SK-N-SH treated with all-trans-retinoic acid at 6 μM for 48 hours (cell line): ENCODE measurements around the gene KSR2.

Source experiments
- ATAC-seq: fragments of 200-7000 bp; cut with Tn5 transposase; 3 replicates; pipeline ENCODE4 v1.9.1; 2020; ENCODE audit warnings: mild to moderate bottlenecking, moderate library complexity
- ARNTL ChIP-seq: fragments of 450-650 bp; formaldehyde crosslinking; IDR thresholded peaks from 2 replicates; pipeline ENCODE4 v1.5.0; 2020; ENCODE audit warnings: low read depth, mild to moderate bottlenecking, moderate library complexity, borderline replicate concordance
- BACH2 ChIP-seq: fragments of 250-450 bp; sonication (Bioruptor Pico); IDR thresholded peaks from 2 replicates; pipeline ENCODE4 v1.9.0; 2021; ENCODE audit warnings: mild to moderate bottlenecking, borderline replicate concordance
- CSDC2 ChIP-seq: fragments of 250-450 bp; sonication (Bioruptor Pico); IDR thresholded peaks from 2 replicates; pipeline ENCODE4 v1.5.0; 2020; ENCODE audit warnings: mild to moderate bottlenecking, moderate library complexity
- ESRRG ChIP-seq: fragments of 250-450 bp; sonication (Bioruptor Pico); IDR thresholded peaks from 2 replicates; pipeline ENCODE4 v1.6.1; 2021; ENCODE audit warnings: mild to moderate bottlenecking
- GLIS3 ChIP-seq: fragments of 250-450 bp; sonication (Bioruptor Pico); IDR thresholded peaks from 2 replicates; pipeline ENCODE4 v1.5.0; 2020; ENCODE audit warnings: mild to moderate bottlenecking, moderate library complexity
- ISL1 ChIP-seq: fragments of 250-450 bp; sonication (Bioruptor Pico); IDR thresholded peaks from 2 replicates; pipeline ENCODE4 v2.1.2; 2022; ENCODE audit warnings: mild to moderate bottlenecking, moderate library complexity
- OSR1 ChIP-seq: fragments of 250-450 bp; sonication (Bioruptor Pico); IDR thresholded peaks from 2 replicates; pipeline ENCODE4 v1.8.0; 2022; ENCODE audit warnings: moderate library complexity, mild to moderate bottlenecking, inconsistent platforms
- PATZ1 ChIP-seq: fragments of 250-450 bp; sonication (Bioruptor Pico); IDR thresholded peaks from 2 replicates; pipeline ENCODE4 v1.8.0; 2020; ENCODE audit warnings: mild to moderate bottlenecking, moderate library complexity, borderline replicate concordance
- POU6F1 ChIP-seq: fragments of 250-450 bp; sonication (Bioruptor Pico); IDR thresholded peaks from 2 replicates; pipeline ENCODE4 v1.8.0; 2021; ENCODE audit warnings: low read depth, mild to moderate bottlenecking, moderate library complexity, borderline replicate concordance
- PPARA ChIP-seq: fragments of 250-450 bp; sonication (Bioruptor Pico); IDR thresholded peaks from 2 replicates; pipeline ENCODE4 v1.5.0; 2020; ENCODE audit warnings: mild to moderate bottlenecking, borderline replicate concordance
- RARB ChIP-seq: fragments of 250-450 bp; sonication (Bioruptor Pico); IDR thresholded peaks from 2 replicates; pipeline ENCODE4 v1.8.0; 2021; ENCODE audit warnings: mild to moderate bottlenecking, moderate library complexity
- SNAI2 ChIP-seq: fragments of 250-450 bp; sonication (Bioruptor Pico); IDR thresholded peaks from 2 replicates; pipeline ENCODE4 v1.5.0; 2020; ENCODE audit warnings: mild to moderate bottlenecking, moderate library complexity
- TOX ChIP-seq: fragments of 250-450 bp; sonication (Bioruptor Pico); IDR thresholded peaks from 2 replicates; pipeline ENCODE4 v1.8.0; 2021; ENCODE audit warnings: mild to moderate bottlenecking, moderate library complexity, borderline replicate concordance
- ZC3H10 ChIP-seq: fragments of 250-450 bp; sonication (Bioruptor Pico); IDR thresholded peaks from 2 replicates; pipeline ENCODE4 v1.5.1; 2021; ENCODE audit warnings: mild to moderate bottlenecking, moderate library complexity
- ZFP30 ChIP-seq: fragments of 450-650 bp; formaldehyde crosslinking; IDR thresholded peaks from 2 replicates; pipeline ENCODE4 v1.5.0; 2022; ENCODE audit warnings: mild to moderate bottlenecking, moderate library complexity
- ZNF565 ChIP-seq: fragments of 450-650 bp; formaldehyde crosslinking; conservative IDR thresholded peaks from 2 replicates; pipeline ENCODE4 v1.5.0; 2020; ENCODE audit warnings: low read depth, mild to moderate bottlenecking, moderate library complexity
- ZNF70 ChIP-seq: fragments of 450-650 bp; formaldehyde crosslinking; IDR thresholded peaks from 2 replicates; pipeline ENCODE4 v1.5.0; 2020; ENCODE audit warnings: mild to moderate bottlenecking, moderate library complexity
- ZNF8 ChIP-seq: fragments of 450-650 bp; formaldehyde crosslinking; IDR thresholded peaks from 2 replicates; pipeline ENCODE4 v1.5.0; 2020; ENCODE audit warnings: mild to moderate bottlenecking, moderate library complexity
- TF ChIP-seq, protein P1 (sequence below): fragments of 250-450 bp; sonication (Bioruptor Pico); IDR thresholded peaks from 2 replicates; pipeline ENCODE4 v1.5.1; 2021; ENCODE audit warnings: mild to moderate bottlenecking, moderate library complexity
- TF ChIP-seq, protein P2 (sequence below): fragments of 250-450 bp; sonication (Bioruptor Pico); IDR thresholded peaks from 2 replicates; pipeline ENCODE4 v1.5.1; 2020; ENCODE audit warnings: low read depth, mild to moderate bottlenecking, moderate library complexity

Gene KSR2

DNA sequence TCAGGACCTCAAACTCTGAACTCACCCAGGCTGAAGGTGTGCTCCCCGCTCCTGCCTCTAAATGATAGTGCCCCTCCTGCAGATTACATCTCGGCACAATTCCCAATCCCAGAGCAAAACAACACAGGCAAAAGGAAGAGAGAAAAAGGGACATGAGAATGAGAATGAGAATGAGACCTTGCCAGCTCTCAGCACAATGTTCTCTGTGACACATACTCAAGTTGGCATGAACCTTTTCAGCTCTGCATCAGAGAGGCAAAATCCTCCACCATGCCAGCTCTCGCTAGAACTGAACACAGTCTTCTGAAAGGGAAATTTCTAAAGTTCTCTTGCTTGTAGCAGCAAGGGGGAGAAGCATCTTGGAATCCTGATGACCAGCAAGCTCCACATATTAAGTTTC is 84.6 kb downstream of the KSR2 start:
- ATAC-seq: no peak
- TF ChIP-seq GLIS3: no peak
- no peak for TF ChIP-seq ZFP30 (CRISPR knock-in tag)
- TF ChIP-seq, protein P1, sequence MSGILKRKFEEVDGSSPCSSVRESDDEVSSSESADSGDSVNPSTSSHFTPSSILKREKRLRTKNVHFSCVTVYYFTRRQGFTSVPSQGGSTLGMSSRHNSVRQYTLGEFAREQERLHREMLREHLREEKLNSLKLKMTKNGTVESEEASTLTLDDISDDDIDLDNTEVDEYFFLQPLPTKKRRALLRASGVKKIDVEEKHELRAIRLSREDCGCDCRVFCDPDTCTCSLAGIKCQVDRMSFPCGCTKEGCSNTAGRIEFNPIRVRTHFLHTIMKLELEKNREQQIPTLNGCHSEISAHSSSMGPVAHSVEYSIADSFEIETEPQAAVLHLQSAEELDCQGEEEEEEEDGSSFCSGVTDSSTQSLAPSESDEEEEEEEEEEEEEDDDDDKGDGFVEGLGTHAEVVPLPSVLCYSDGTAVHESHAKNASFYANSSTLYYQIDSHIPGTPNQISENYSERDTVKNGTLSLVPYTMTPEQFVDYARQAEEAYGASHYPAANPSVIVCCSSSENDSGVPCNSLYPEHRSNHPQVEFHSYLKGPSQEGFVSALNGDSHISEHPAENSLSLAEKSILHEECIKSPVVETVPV (CRISPR knock-in tag): no peak
- TF ChIP-seq OSR1: no peak
- no peak for TF ChIP-seq BACH2 (CRISPR knock-in tag)
- TF ChIP-seq ZNF8 (CRISPR knock-in tag): no peak
- TF ChIP-seq ZNF70 (CRISPR knock-in tag): no peak
- TF ChIP-seq, protein P2, sequence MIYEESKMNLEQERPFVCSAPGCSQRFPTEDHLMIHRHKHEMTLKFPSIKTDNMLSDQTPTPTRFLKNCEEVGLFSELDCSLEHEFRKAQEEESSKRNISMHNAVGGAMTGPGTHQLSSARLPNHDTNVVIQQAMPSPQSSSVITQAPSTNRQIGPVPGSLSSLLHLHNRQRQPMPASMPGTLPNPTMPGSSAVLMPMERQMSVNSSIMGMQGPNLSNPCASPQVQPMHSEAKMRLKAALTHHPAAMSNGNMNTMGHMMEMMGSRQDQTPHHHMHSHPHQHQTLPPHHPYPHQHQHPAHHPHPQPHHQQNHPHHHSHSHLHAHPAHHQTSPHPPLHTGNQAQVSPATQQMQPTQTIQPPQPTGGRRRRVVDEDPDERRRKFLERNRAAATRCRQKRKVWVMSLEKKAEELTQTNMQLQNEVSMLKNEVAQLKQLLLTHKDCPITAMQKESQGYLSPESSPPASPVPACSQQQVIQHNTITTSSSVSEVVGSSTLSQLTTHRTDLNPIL (CRISPR knock-in tag): no peak

- no peak for ATAC-seq
- TF ChIP-seq RARB (CRISPR knock-in tag): no peak
- no peak for TF ChIP-seq ISL1 (CRISPR knock-in tag)
- no peak for TF ChIP-seq ZNF565 (CRISPR knock-in tag)
- no peak for TF ChIP-seq ZC3H10 (CRISPR knock-in tag)
- no peak for TF ChIP-seq SNAI2 (CRISPR knock-in tag)
- no peak for TF ChIP-seq ESRRG (CRISPR knock-in tag)
- TF ChIP-seq ZNF70 (CRISPR knock-in tag): no peak
- no peak for TF ChIP-seq CSDC2 (CRISPR knock-in tag)
- no peak for TF ChIP-seq PATZ1 (CRISPR knock-in tag)
Observed at GRCh38 chr12:117882603-117883184, 86.1 kb downstream of the KSR2 start.

DNA sequence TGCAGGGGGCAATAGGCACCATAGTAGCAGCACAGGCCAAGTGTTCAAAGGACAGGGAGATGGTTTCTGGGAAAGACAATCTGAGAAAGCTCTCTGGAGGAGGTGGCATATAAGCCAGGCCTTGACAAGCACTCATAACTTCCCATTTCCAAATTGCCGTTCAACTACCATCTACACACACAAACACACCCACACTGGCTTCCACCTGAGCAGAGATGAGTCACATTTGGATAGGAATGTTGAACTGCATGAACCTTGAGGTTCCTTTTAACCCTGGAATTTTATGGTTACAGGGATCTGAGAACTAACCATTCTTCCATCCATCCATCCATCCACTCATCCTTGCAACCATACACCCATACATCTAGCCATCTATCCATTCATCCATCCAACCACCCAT is 86.6 kb downstream of the KSR2 start:
- TF ChIP-seq, protein P1 (CRISPR knock-in tag): no peak
- TF ChIP-seq TOX (CRISPR knock-in tag) (no peak), PPARA (CRISPR knock-in tag) (no peak), RARB (CRISPR knock-in tag) (no peak), SNAI2 (CRISPR knock-in tag) (no peak), GLIS3 (no peak), ZNF70 (CRISPR knock-in tag) (no peak), ZNF8 (CRISPR knock-in tag) (no peak)
- no peak for ATAC-seq

- no peak for TF ChIP-seq PATZ1 (CRISPR knock-in tag)
- no peak for TF ChIP-seq OSR1
- TF ChIP-seq CSDC2 (CRISPR knock-in tag): no peak
- no peak for TF ChIP-seq RARB (CRISPR knock-in tag)
- TF ChIP-seq POU6F1 (CRISPR knock-in tag): no peak
- no peak for TF ChIP-seq ARNTL
- ATAC-seq: no peak
Observed at GRCh38 chr12:117881517-117881916, 87.3 kb downstream of the KSR2 start.
